Breast epithelium (tissue), 4 donors: ENCODE results near the gene FHAD1. TPM values are rescaled to one million over a fixed set of nuclear protein-coding genes. Genes with fewer than 3 reads are reported as not detected.

Experiments
- DNase-seq, 2 donors: peaks; one replicate each; pipeline ENCODE4 v3.0.0-alpha.2; 2019; ENCODE audit warnings: low spot score in 2 of 2
- H3K27ac ChIP-seq, 2 donors: fragments of 200-600 bp; sonication (generic) in 1 of 2; one replicate each; pipeline ENCODE4 v1.5.1; 2016 to 2019; ENCODE audit warnings: mild to moderate bottlenecking in 1 of 2
- H3K27me3 ChIP-seq, 2 donors: fragments of 200-600 bp; sonication (generic) in 1 of 2; one replicate each; pipeline versions ENCODE4 v1.5.1 to v1.6.0; 2017 to 2019; ENCODE audit warnings: control low read depth in 1 of 2, mild to moderate bottlenecking in 1 of 2
- H3K36me3 ChIP-seq: fragments of 200-600 bp; one replicate; pipeline ENCODE4 v1.5.1; 2019
- H3K4me1 ChIP-seq, 2 donors: fragments of 200-600 bp; sonication (generic); one replicate each; pipeline ENCODE4 v1.5.1; 2016 to 2019; ENCODE audit warnings: control low read depth in 1 of 2
- H3K4me3 ChIP-seq, 3 donors: fragments of 200-600 bp; sonication (generic); 1 replicate in 2 of 3; 2 replicates in 1 of 3; pipeline ENCODE4 v1.5.1; 2016 to 2019; ENCODE audit warnings: mild to moderate bottlenecking in 3 of 3, moderate library complexity in 2 of 3
- H3K9me3 ChIP-seq, 2 donors: fragments of 200-600 bp; sonication (generic) in 1 of 2; one replicate each; pipeline ENCODE4 v1.5.1; 2016 to 2019; ENCODE audit warnings: control low read depth in 1 of 2
- POLR2A ChIP-seq: fragments of 450-650 bp; IDR thresholded peaks from one replicate; pipeline ENCODE4 v1.6.1; 2016; ENCODE audit warnings: antibody characterized with exemption, mild to moderate bottlenecking, moderate library complexity
- POLR2AphosphoS5 ChIP-seq, 3 donors: sonication (generic); formaldehyde crosslinking; IDR thresholded peaks; one replicate each; pipeline ENCODE4 v1.6.1; 2017; ENCODE audit warnings: antibody characterized with exemption in 3 of 3
- intact Hi-C: fragments of 100-400 bp; cut with DNase I; formaldehyde crosslinking; loops from one replicate; pipeline ENCODE4 v1.15.1; 2023; ENCODE audit warnings: low total_unique reads
- total RNA-seq, 3 donors: library from RNA; depleted of rRNA; stranded (reverse); fragments of >200 nt; gene quantifications; one replicate each; pipeline ENCODE4 v1.1.0, GENCODE V29; 2016
- TF ChIP-seq, protein P1 (sequence below), 3 donors: fragments of 450-650 bp; IDR thresholded peaks; one replicate each; pipeline ENCODE4 v1.5.1; 2016 to 2017; ENCODE audit warnings: antibody characterized with exemption in 3 of 3, mild to moderate bottlenecking in 3 of 3, moderate library complexity in 3 of 3

Gene FHAD1
- total RNA-seq, 3 donors from 2014 or later = 1.0 to 2.3 TPM; not detected in 1

- TF ChIP-seq POLR2A = no peak
- TF ChIP-seq POLR2AphosphoS5 (IDR thresholded peaks at IDR 0.05) = no peak
- TF ChIP-seq, protein P1, sequence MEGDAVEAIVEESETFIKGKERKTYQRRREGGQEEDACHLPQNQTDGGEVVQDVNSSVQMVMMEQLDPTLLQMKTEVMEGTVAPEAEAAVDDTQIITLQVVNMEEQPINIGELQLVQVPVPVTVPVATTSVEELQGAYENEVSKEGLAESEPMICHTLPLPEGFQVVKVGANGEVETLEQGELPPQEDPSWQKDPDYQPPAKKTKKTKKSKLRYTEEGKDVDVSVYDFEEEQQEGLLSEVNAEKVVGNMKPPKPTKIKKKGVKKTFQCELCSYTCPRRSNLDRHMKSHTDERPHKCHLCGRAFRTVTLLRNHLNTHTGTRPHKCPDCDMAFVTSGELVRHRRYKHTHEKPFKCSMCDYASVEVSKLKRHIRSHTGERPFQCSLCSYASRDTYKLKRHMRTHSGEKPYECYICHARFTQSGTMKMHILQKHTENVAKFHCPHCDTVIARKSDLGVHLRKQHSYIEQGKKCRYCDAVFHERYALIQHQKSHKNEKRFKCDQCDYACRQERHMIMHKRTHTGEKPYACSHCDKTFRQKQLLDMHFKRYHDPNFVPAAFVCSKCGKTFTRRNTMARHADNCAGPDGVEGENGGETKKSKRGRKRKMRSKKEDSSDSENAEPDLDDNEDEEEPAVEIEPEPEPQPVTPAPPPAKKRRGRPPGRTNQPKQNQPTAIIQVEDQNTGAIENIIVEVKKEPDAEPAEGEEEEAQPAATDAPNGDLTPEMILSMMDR (IDR thresholded peaks at IDR 0.05) = no peak
These were observed 45.0 kb upstream of the FHAD1 start for GRCh38 chr1:15201849-15202551.

DNA sequence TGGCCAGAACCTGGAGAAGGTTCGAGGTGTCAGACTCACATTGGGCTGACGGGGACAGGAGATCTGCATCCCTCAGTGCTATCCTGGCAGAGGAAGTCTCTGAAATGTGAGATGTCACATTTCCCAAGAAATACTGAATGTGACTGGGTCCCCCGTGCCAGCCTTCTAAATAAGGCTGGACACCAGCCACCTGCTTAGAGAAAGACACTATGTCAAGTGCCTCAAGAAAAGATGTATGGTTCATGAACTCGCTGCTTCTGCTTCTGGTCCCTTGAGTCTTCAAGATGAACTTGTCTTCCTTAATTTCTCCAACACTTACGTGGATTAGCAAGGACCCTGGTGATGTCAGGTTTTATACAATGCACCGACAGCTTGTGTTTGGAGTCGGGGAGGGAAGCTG is 42.1 kb upstream of the FHAD1 start:
- H3K9me3 ChIP-seq = no peaks in the 10 kb centered on the region
- peaks cover 0 to 9% of the 10 kb centered on the region in 2 donors for H3K4me1 ChIP-seq
- H3K27me3 ChIP-seq = no peaks in the 10 kb centered on the region
- intact Hi-C loops = no loop called here
- H3K27ac ChIP-seq = no peak overlapping the region
- peak in 1 of 2 donors; percentile 12 for DNase-seq
- no peak overlapping the region for H3K4me3 ChIP-seq
- no peaks in the 10 kb centered on the region for H3K36me3 ChIP-seq
- no peak for TF ChIP-seq POLR2A
- TF ChIP-seq, protein P1 (IDR thresholded peaks at IDR 0.05) = no peak
- no peak for TF ChIP-seq POLR2AphosphoS5 (IDR thresholded peaks at IDR 0.05)

More at GRCh38 chr1:15201849-15202551, 45.0 kb upstream of the FHAD1 start:
- DNase-seq = no peak
- intact Hi-C loops = no loop called here
- Histone ChIP-seq H3K27me3 (no peaks in the 10 kb centered on the region), H3K27ac (peak overlapping the region in 1 of 2 donors; percentile 82), H3K9me3 (no peaks in the 10 kb centered on the region), H3K4me3 (no peak overlapping the region), H3K36me3 (no peaks in the 10 kb centered on the region), H3K4me1 (peaks cover 0 to 5% of the 10 kb centered on the region in 2 donors)

- intact Hi-C loops = no loop called here
- peak overlapping the region; percentile 5 to 40 for H3K27ac ChIP-seq
These were observed 41.3 kb upstream of the FHAD1 start for GRCh38 chr1:15205586-15206346.

DNA sequence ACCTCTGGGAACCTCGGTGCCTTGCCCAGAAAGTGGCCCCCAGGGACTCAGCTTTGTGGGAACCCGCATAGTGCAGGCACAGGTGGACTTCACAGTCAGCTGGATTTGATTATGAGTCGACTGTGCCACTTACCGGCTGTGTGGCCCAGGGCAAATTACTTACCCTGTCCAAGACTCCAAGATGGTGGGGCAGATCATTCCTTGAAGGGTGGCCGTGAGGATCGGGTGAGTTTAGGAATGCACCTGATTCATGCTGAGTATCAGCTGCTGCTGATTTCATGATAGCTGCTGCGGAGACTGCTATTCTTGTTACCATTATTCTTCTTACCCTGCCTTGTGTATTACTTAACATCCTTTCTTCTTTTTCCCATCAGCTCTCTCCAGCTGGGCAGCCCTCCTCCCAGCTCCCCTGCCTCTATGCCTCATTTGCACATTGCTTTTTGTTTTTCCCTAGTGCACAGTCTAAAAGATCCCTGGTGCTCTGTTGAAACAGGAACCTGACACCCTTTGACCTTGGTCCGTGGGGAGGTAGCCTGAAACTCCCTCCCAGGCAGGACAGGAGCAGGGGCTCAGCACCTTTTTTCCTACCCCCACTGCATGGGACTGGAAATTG is 40.5 kb upstream of the FHAD1 start:
- no peaks in the 10 kb centered on the region for H3K27me3 ChIP-seq
- no peaks in the 10 kb centered on the region for H3K36me3 ChIP-seq
- H3K27ac ChIP-seq = peak overlapping the region; percentile 5 to 40
- no peak for TF ChIP-seq POLR2A
- TF ChIP-seq, protein P1 (IDR thresholded peaks at IDR 0.05) = no peak
- TF ChIP-seq POLR2AphosphoS5 (IDR thresholded peaks at IDR 0.05) = no peak
- no peak overlapping the region for H3K4me3 ChIP-seq
- DNase-seq = peak in 1 of 2 donors; percentile 22
- intact Hi-C loops = no loop called here
- H3K9me3 ChIP-seq = no peaks in the 10 kb centered on the region
- H3K4me1 ChIP-seq = peaks cover 0 to 9% of the 10 kb centered on the region in 2 donors

More at GRCh38 chr1:15205586-15206346, 41.3 kb upstream of the FHAD1 start:
- H3K4me1 ChIP-seq = peaks cover 0 to 9% of the 10 kb centered on the region in 2 donors
- no peaks in the 10 kb centered on the region for H3K9me3 ChIP-seq
- peak in 1 of 2 donors; percentile 9 for DNase-seq
- no peaks in the 10 kb centered on the region for H3K27me3 ChIP-seq
- TF ChIP-seq POLR2AphosphoS5 (IDR thresholded peaks at IDR 0.05) (no peak), POLR2A (no peak)
- TF ChIP-seq, protein P1 (IDR thresholded peaks at IDR 0.05) = no peak
- no peak overlapping the region for H3K4me3 ChIP-seq
- H3K36me3 ChIP-seq = no peaks in the 10 kb centered on the region
